Hepatocyte (in vitro differentiated cells): ENCODE measurements around the gene SPACA7. TPM values are rescaled to one million over a fixed set of nuclear protein-coding genes. Genes with fewer than 3 reads are reported as not detected.

Experiments
- DNase-seq: peaks from one replicate; pipeline ENCODE4 v3.0.0-alpha.2; 2016; ENCODE audit warnings: low spot score
- H2AFZ ChIP-seq: fragments of 200-600 bp; sonication (generic); 2 replicates; pipeline ENCODE4 v1.6.0; 2016; ENCODE audit warnings: antibody characterized with exemption, mild to moderate bottlenecking
- H3K27ac ChIP-seq: fragments of 200-600 bp; sonication (generic); 2 replicates; pipeline ENCODE4 v1.5.1; 2016; ENCODE audit warnings: mild to moderate bottlenecking
- H3K27me3 ChIP-seq: fragments of 200-600 bp; sonication (generic); 2 replicates; pipeline ENCODE4 v1.6.1; 2016
- H3K36me3 ChIP-seq: fragments of 200-600 bp; sonication (generic); replicated peaks from 2 replicates; pipeline ENCODE4 v1.5.1; 2016; ENCODE audit warnings: low read depth; ENCODE audit not compliant: insufficient read depth
- H3K4me1 ChIP-seq: fragments of 200-600 bp; sonication (generic); 2 replicates; pipeline ENCODE4 v1.5.1; 2016; ENCODE audit warnings: mild to moderate bottlenecking, moderate library complexity; ENCODE audit not compliant: insufficient read depth
- H3K4me2 ChIP-seq: fragments of 200-600 bp; sonication (generic); 2 replicates; pipeline ENCODE4 v1.6.0; 2016
- H3K4me3 ChIP-seq: fragments of 200-600 bp; sonication (generic); 2 replicates; pipeline ENCODE4 v1.5.1; 2016; ENCODE audit warnings: mild to moderate bottlenecking
- H3K79me2 ChIP-seq: fragments of 200-600 bp; sonication (generic); 2 replicates; pipeline ENCODE4 v1.6.0; 2017; ENCODE audit warnings: mild to moderate bottlenecking
- H3K9me2 ChIP-seq: fragments of 200-600 bp; sonication (generic); replicated peaks from 2 replicates; pipeline ENCODE4 v1.6.0; 2017; ENCODE audit warnings: mild to moderate bottlenecking; ENCODE audit not compliant: insufficient read depth
- H3K9me3 ChIP-seq: fragments of 200-600 bp; sonication (generic); 2 replicates; pipeline ENCODE4 v1.5.1; 2016; ENCODE audit warnings: low read depth, mild to moderate bottlenecking
- H4K20me1 ChIP-seq: fragments of 200-600 bp; sonication (generic); 2 replicates; pipeline ENCODE4 v1.6.0; 2016; ENCODE audit warnings: mild to moderate bottlenecking; ENCODE audit not compliant: insufficient read depth, poor library complexity, severe bottlenecking
- EZH2 ChIP-seq: fragments of 200-600 bp; sonication (generic); IDR thresholded peaks from 2 replicates; pipeline ENCODE4 v1.6.1; 2016; ENCODE audit warnings: antibody characterized with exemption, mild to moderate bottlenecking, borderline replicate concordance
- EZH2phosphoT487 ChIP-seq: fragments of 200-600 bp; sonication (generic); IDR thresholded peaks from one replicate; pipeline ENCODE4 v1.6.1; 2018; ENCODE audit warnings: antibody characterized with exemption, mild to moderate bottlenecking, low read depth, moderate library complexity; ENCODE audit not compliant: unreplicated experiment, severe bottlenecking
- WGBS: methylation state at CpG from one replicate; pipeline ENCODE4 v1.1.6; 2016; ENCODE audit warnings: low lambda C conversion rate; ENCODE audit errors: missing lambda C conversion rate; 5-methylcytosine and 5-hydroxymethylcytosine counted together
- polyA plus RNA-seq: library from polyadenylated mRNA; unstranded; fragments of >200 nt; fragmentation: Nextera tagmentation; extraction: Ambion mirVana; gene quantifications from 2 replicates; pipeline ENCODE4 v1.2.1, GENCODE V29; 2016
- total RNA-seq: library from RNA; depleted of rRNA; stranded (reverse); fragments of >200 nt; gene quantifications from 2 replicates; pipeline ENCODE4 v1.2.3, GENCODE V29; 2014
- TF ChIP-seq, protein P1 (sequence below): fragments of 200-600 bp; sonication (generic); IDR thresholded peaks from 2 replicates; pipeline ENCODE4 v1.5.1; 2016; ENCODE audit warnings: antibody characterized with exemption, mild to moderate bottlenecking; ENCODE audit not compliant: poor library complexity

SPACA7 gene
- total and polyA plus RNA-seq, 2 experiments from 2014 or later: not detected

DNA sequence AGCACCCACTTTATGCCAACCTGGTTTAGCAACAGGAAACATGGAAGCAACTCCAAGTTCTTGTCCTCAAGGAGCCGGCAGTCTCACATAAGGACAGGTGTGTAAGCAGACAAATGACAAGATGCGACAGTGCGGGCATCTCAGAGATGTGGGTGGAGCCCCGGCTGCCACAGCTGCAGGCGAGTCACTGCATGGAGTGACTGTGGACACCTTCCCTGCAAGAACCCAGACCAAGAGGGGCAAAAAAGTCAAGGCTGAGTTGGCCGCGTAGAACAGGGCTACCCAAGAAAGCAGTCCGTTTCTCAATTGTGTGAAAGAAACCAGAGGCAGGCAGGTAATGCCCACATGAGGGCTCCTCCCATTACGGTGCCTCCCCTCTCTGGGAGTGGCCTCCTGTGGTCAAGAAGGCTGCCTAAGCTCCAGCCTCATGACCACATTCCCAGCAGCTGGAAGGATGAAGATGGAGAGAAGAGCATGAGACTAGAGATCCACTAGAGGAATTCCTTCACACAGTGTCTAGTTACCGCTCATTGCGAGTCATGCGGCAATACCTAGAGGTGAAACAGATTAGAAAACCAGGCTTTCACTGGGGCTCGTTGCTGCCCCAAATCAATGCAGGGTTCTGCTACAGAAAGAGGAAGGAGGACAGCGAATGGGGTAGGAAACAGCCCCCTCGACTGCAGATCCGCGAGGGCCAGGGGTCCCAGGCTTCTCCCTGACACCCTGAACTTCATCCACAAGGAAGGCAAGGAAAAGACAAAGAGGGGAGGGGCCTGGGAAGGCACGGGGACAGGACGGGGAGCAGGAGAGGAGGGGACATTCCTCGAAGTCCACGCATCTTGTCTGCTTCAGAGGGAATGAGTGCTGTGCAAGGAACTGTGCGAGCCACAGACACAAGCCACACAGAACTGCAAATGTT, 80.2 kb downstream of the SPACA7 start:
- no peaks in the 10 kb centered on the region for H3K27me3 ChIP-seq
- H3K4me1 ChIP-seq: no peaks in the 10 kb centered on the region
- no peak overlapping the region for H3K4me2 ChIP-seq
- no peak overlapping the region for H2AFZ ChIP-seq
- H3K27ac ChIP-seq: no peak overlapping the region
- no peaks in the 10 kb centered on the region for H3K36me3 ChIP-seq
- no peaks in the 10 kb centered on the region for H4K20me1 ChIP-seq
- H3K4me3 ChIP-seq: no peak overlapping the region
- H3K79me2 ChIP-seq: no peaks in the 10 kb centered on the region
- no peaks in the 10 kb centered on the region for H3K9me2 ChIP-seq
- 86% methylated on average over 22 of the region's 22 CpGs for WGBS
- H3K9me3 ChIP-seq: no peaks in the 10 kb centered on the region
- TF ChIP-seq EZH2: no peak
- TF ChIP-seq, protein P1, sequence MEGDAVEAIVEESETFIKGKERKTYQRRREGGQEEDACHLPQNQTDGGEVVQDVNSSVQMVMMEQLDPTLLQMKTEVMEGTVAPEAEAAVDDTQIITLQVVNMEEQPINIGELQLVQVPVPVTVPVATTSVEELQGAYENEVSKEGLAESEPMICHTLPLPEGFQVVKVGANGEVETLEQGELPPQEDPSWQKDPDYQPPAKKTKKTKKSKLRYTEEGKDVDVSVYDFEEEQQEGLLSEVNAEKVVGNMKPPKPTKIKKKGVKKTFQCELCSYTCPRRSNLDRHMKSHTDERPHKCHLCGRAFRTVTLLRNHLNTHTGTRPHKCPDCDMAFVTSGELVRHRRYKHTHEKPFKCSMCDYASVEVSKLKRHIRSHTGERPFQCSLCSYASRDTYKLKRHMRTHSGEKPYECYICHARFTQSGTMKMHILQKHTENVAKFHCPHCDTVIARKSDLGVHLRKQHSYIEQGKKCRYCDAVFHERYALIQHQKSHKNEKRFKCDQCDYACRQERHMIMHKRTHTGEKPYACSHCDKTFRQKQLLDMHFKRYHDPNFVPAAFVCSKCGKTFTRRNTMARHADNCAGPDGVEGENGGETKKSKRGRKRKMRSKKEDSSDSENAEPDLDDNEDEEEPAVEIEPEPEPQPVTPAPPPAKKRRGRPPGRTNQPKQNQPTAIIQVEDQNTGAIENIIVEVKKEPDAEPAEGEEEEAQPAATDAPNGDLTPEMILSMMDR: no peak
- no peak for TF ChIP-seq EZH2phosphoT487
- DNase-seq: no peak

DNA sequence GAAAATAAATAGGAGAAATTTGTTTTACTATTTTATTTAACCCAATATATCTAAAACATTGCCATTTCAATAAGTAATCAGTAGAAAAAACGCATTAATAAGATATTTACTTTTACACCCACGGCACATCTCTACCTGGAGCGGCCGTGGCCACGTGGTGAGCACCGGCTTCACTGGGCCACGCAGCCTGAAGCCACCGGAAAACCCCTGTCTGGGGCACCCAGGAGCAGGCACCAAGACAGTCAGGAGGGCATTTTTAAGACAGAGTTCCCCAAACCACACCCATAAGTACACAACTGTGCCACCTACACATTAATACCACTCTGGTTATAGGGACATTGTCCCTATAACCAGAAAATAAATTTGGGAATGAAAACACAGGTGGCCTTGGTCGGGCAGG, 80.9 kb downstream of the SPACA7 start:
- Histone ChIP-seq H3K36me3 (no peaks in the 10 kb centered on the region), H3K79me2 (no peaks in the 10 kb centered on the region), H3K9me2 (no peaks in the 10 kb centered on the region), H3K4me3 (no peak overlapping the region), H3K27ac (no peak overlapping the region), H3K9me3 (no peaks in the 10 kb centered on the region), H3K27me3 (no peaks in the 10 kb centered on the region), H4K20me1 (no peaks in the 10 kb centered on the region), H3K4me2 (no peak overlapping the region), H3K4me1 (no peaks in the 10 kb centered on the region), H2AFZ (no peak overlapping the region)
- no peak for DNase-seq
- WGBS: 97% methylated on average over 9 of the region's 9 CpGs
- TF ChIP-seq, protein P1: no peak
- TF ChIP-seq EZH2phosphoT487: no peak
- no peak for TF ChIP-seq EZH2

DNA sequence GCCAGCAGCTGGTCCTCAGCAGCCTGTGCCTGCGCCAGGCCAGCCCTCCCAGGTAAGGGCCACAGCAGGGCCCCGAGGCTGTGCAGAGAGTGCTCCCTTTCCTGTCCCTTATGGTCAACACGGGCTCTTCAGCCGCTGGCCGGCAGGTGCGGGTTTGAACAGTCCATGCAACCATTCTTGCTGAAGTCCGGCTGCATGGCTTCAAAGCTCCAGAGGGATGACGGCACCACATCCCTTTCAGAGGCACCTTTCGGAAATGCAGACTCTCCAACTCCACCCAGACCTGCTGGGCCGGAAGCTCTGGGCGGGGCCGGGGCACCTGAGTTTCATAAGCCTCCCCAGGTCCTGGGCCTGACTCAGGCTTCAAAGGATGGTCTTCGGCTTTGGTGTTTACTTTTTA, 81.3 kb downstream of the SPACA7 start:
- WGBS: 91% methylated on average over 13 of the region's 13 CpGs
- Histone ChIP-seq H3K27me3 (no peaks in the 10 kb centered on the region), H3K9me3 (no peaks in the 10 kb centered on the region), H4K20me1 (no peaks in the 10 kb centered on the region), H3K27ac (no peak overlapping the region), H3K4me2 (no peak overlapping the region), H2AFZ (no peak overlapping the region), H3K79me2 (no peaks in the 10 kb centered on the region), H3K36me3 (no peaks in the 10 kb centered on the region), H3K4me1 (no peaks in the 10 kb centered on the region), H3K9me2 (no peaks in the 10 kb centered on the region), H3K4me3 (no peak overlapping the region)
- TF ChIP-seq EZH2phosphoT487 (no peak), EZH2 (no peak)
- TF ChIP-seq, protein P1: no peak
- no peak for DNase-seq
